ENCODE measurements around the gene PSMD4. TPM values are rescaled to one million over a fixed set of nuclear protein-coding genes. Genes with fewer than 3 reads are reported as not detected.
A peak's percentile ranks its signal among the peaks of the same experiment; 100 is the strongest.

Gene PSMD4
- total RNA-seq, 2 donors from 2014 or later, result 78.4 to 86.0 TPM

GRCh38 chr1:151292207-151293030 is 37.9 kb downstream of the PSMD4 start:
- DNase-seq (no peak), ATAC-seq (peak; percentile 29)
- Mint-ChIP-seq H3K27me3 (no peaks in the 10 kb centered on the region), H3K27ac (no peak overlapping the region), H3K4me3 (no peak overlapping the region), H3K4me1 (peaks cover 12% of the 10 kb centered on the region), H3K36me3 (ENCODE audit: low read depth) (peaks cover 12% of the 10 kb centered on the region)
- no peaks in the 10 kb centered on the region for H3K9me3 ChIP-seq (ENCODE audit: control insufficient read depth, low read length, poor library complexity, severe bottlenecking)

- H3K27me3 Mint-ChIP-seq, result no peaks in the 10 kb centered on the region
- no peaks in the 10 kb centered on the region for H3K9me3 ChIP-seq (ENCODE audit: control insufficient read depth, low read length, poor library complexity, severe bottlenecking)
- DNase-seq (no peak), ATAC-seq (peak; percentile 5)
- peaks cover 12% of the 10 kb centered on the region for H3K36me3 Mint-ChIP-seq (ENCODE audit: low read depth)
- no peak overlapping the region for H3K4me3 Mint-ChIP-seq
- no peak overlapping the region for H3K27ac Mint-ChIP-seq
- H3K4me1 Mint-ChIP-seq, result peaks cover 12% of the 10 kb centered on the region
These were observed 38.6 kb downstream of the PSMD4 start for GRCh38 chr1:151293093-151293492.

- Mint-ChIP-seq H3K27ac (no peak overlapping the region), H3K36me3 (ENCODE audit: low read depth) (peaks cover 12% of the 10 kb centered on the region), H3K4me3 (no peak overlapping the region), H3K27me3 (no peaks in the 10 kb centered on the region), H3K4me1 (peaks cover 9% of the 10 kb centered on the region)
- DNase-seq, result no peak
- no peak for ATAC-seq
- H3K9me3 ChIP-seq (ENCODE audit: control insufficient read depth, low read length, poor library complexity, severe bottlenecking), result no peaks in the 10 kb centered on the region
These were observed 40.4 kb downstream of the PSMD4 start for GRCh38 chr1:151294742-151295462.

GRCh38 chr1:151309811-151310323 is 55.3 kb downstream of the PSMD4 start:
- H3K9me3 ChIP-seq (ENCODE audit: control insufficient read depth, low read length, poor library complexity, severe bottlenecking), result no peaks in the 10 kb centered on the region
- no peak overlapping the region for H3K4me3 Mint-ChIP-seq
- peaks cover 33% of the 10 kb centered on the region for H3K4me1 Mint-ChIP-seq
- peak overlapping the region; percentile 90 for H3K27ac Mint-ChIP-seq
- DNase-seq (no peak), ATAC-seq (no peak)
- no peaks in the 10 kb centered on the region for H3K27me3 Mint-ChIP-seq
- peaks cover 2% of the 10 kb centered on the region for H3K36me3 Mint-ChIP-seq (ENCODE audit: low read depth)

GRCh38 chr1:151311011-151311410 is 56.5 kb downstream of the PSMD4 start:
- Mint-ChIP-seq H3K36me3 (ENCODE audit: low read depth) (no peaks in the 10 kb centered on the region), H3K4me3 (no peak overlapping the region), H3K4me1 (peaks cover 38% of the 10 kb centered on the region), H3K27ac (peak overlapping the region; percentile 90), H3K27me3 (no peaks in the 10 kb centered on the region)
- ATAC-seq (no peak), DNase-seq (no peak)
- no peaks in the 10 kb centered on the region for H3K9me3 ChIP-seq (ENCODE audit: control insufficient read depth, low read length, poor library complexity, severe bottlenecking)

GRCh38 chr1:151311589-151312331 is 57.2 kb downstream of the PSMD4 start:
- no peaks in the 10 kb centered on the region for H3K9me3 ChIP-seq (ENCODE audit: control insufficient read depth, low read length, poor library complexity, severe bottlenecking)
- peak overlapping the region; percentile 90 for H3K27ac Mint-ChIP-seq
- no peaks in the 10 kb centered on the region for H3K36me3 Mint-ChIP-seq (ENCODE audit: low read depth)
- peaks cover 40% of the 10 kb centered on the region for H3K4me1 Mint-ChIP-seq
- peak; percentile 92 for ATAC-seq
- DNase-seq, result peak in 1 of 3 donors; percentile 33
- no peaks in the 10 kb centered on the region for H3K27me3 Mint-ChIP-seq
- H3K4me3 Mint-ChIP-seq, result no peak overlapping the region

- H3K36me3 Mint-ChIP-seq (ENCODE audit: low read depth), result no peaks in the 10 kb centered on the region
- no peaks in the 10 kb centered on the region for H3K27me3 Mint-ChIP-seq
- H3K9me3 ChIP-seq (ENCODE audit: control insufficient read depth, low read length, poor library complexity, severe bottlenecking), result no peaks in the 10 kb centered on the region
- peak overlapping the region; percentile 90 for H3K27ac Mint-ChIP-seq
- no peak for ATAC-seq
- DNase-seq, result no peak
- H3K4me1 Mint-ChIP-seq, result peaks cover 42% of the 10 kb centered on the region
- no peak overlapping the region for H3K4me3 Mint-ChIP-seq
These were observed 57.9 kb downstream of the PSMD4 start for GRCh38 chr1:151312411-151312810.

- no peaks in the 10 kb centered on the region for H3K9me3 ChIP-seq (ENCODE audit: control insufficient read depth, low read length, poor library complexity, severe bottlenecking)
- H3K36me3 Mint-ChIP-seq (ENCODE audit: low read depth), result no peaks in the 10 kb centered on the region
- DNase-seq, result no peak
- no peak for ATAC-seq
- H3K4me3 Mint-ChIP-seq, result no peak overlapping the region
- H3K27me3 Mint-ChIP-seq, result no peaks in the 10 kb centered on the region
- peak overlapping the region; percentile 90 for H3K27ac Mint-ChIP-seq
- H3K4me1 Mint-ChIP-seq, result peaks cover 44% of the 10 kb centered on the region
These were observed 58.3 kb downstream of the PSMD4 start for GRCh38 chr1:151312826-151313225.

- ATAC-seq (no peak), DNase-seq (no peak)
- H3K4me3 Mint-ChIP-seq, result no peak overlapping the region
- no peaks in the 10 kb centered on the region for H3K9me3 ChIP-seq (ENCODE audit: control insufficient read depth, low read length, poor library complexity, severe bottlenecking)
- H3K4me1 Mint-ChIP-seq, result peaks cover 44% of the 10 kb centered on the region
- H3K27ac Mint-ChIP-seq, result peak overlapping the region; percentile 90
- H3K27me3 Mint-ChIP-seq, result no peaks in the 10 kb centered on the region
- H3K36me3 Mint-ChIP-seq (ENCODE audit: low read depth), result no peaks in the 10 kb centered on the region
These were observed 59.0 kb downstream of the PSMD4 start for GRCh38 chr1:151313501-151313900.

- Mint-ChIP-seq H3K4me1 (peaks cover 45% of the 10 kb centered on the region), H3K27me3 (no peaks in the 10 kb centered on the region), H3K36me3 (ENCODE audit: low read depth) (no peaks in the 10 kb centered on the region), H3K4me3 (no peak overlapping the region), H3K27ac (peak overlapping the region; percentile 90)
- ATAC-seq (no peak), DNase-seq (no peak)
- H3K9me3 ChIP-seq (ENCODE audit: control insufficient read depth, low read length, poor library complexity, severe bottlenecking), result no peaks in the 10 kb centered on the region
These were observed 59.8 kb downstream of the PSMD4 start for GRCh38 chr1:151314137-151314875.

GRCh38 chr1:151315565-151316235 is 61.2 kb downstream of the PSMD4 start:
- H3K4me1 Mint-ChIP-seq, result peaks cover 50% of the 10 kb centered on the region
- peak overlapping the region; percentile 90 for H3K27ac Mint-ChIP-seq

More at GRCh38 chr1:151315565-151316235, 61.2 kb downstream of the PSMD4 start:
- no peaks in the 10 kb centered on the region for H3K9me3 ChIP-seq (ENCODE audit: control insufficient read depth, low read length, poor library complexity, severe bottlenecking)
- Mint-ChIP-seq H3K4me3 (no peak overlapping the region), H3K36me3 (ENCODE audit: low read depth) (no peaks in the 10 kb centered on the region), H3K27me3 (no peaks in the 10 kb centered on the region)
- DNase-seq, result no peak
- ATAC-seq, result no peak
